ENCODE data around the gene KCTD16. TPM values are rescaled to one million over a fixed set of nuclear protein-coding genes. Genes with fewer than 3 reads are reported as not detected.
A peak's percentile ranks its signal among the peaks of the same experiment; 100 is the strongest.

The KCTD16 gene
- total RNA-seq, 1 donor from 2014 or later, result 24.3 TPM

DNA sequence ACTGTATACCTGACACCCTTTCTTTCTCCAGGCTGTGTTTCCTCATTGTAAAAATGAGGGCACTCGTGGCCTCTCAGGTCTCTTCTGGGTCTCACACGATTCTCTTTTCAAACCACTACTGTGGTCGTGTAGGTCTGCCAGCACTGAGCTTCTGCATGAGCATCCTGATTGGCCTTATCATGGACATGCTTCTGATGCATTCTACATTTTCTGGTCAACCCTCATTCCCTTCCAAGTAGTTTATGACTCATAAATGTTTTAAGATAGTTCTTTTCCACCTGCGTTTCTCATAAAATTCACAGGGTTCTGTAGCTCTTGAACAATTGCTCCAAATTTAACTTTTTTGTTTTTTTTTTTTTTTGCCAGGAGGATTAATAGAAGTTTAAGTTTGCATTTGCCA, 294.8 kb downstream of the KCTD16 start:
- Mint-ChIP-seq H3K4me1 (ENCODE audit: low read depth) (peaks cover 45% of the 10 kb centered on the region), H3K9me3 (ENCODE audit: low read depth) (peaks cover 3% of the 10 kb centered on the region), H3K27ac (no peak overlapping the region), H3K4me3 (ENCODE audit: low read depth) (no peak overlapping the region), H3K27me3 (no peaks in the 10 kb centered on the region), H3K36me3 (ENCODE audit: insufficient read depth) (peaks cover 5% of the 10 kb centered on the region)
- DNase-seq (ENCODE audit: low spot score, unreplicated experiment), result no peak
- TF ChIP-seq, protein P1, sequence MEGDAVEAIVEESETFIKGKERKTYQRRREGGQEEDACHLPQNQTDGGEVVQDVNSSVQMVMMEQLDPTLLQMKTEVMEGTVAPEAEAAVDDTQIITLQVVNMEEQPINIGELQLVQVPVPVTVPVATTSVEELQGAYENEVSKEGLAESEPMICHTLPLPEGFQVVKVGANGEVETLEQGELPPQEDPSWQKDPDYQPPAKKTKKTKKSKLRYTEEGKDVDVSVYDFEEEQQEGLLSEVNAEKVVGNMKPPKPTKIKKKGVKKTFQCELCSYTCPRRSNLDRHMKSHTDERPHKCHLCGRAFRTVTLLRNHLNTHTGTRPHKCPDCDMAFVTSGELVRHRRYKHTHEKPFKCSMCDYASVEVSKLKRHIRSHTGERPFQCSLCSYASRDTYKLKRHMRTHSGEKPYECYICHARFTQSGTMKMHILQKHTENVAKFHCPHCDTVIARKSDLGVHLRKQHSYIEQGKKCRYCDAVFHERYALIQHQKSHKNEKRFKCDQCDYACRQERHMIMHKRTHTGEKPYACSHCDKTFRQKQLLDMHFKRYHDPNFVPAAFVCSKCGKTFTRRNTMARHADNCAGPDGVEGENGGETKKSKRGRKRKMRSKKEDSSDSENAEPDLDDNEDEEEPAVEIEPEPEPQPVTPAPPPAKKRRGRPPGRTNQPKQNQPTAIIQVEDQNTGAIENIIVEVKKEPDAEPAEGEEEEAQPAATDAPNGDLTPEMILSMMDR (IDR thresholded peaks at IDR 0.05; ENCODE audit: unreplicated experiment), result no peak

- H3K4me1 Mint-ChIP-seq (ENCODE audit: low read depth), result peaks cover 34% of the 10 kb centered on the region
- peaks cover 3% of the 10 kb centered on the region for H3K9me3 Mint-ChIP-seq (ENCODE audit: low read depth)
- H3K27me3 Mint-ChIP-seq, result no peaks in the 10 kb centered on the region
- H3K27ac Mint-ChIP-seq, result peak overlapping the region; percentile 66
- TF ChIP-seq, protein P1 (IDR thresholded peaks at IDR 0.05; ENCODE audit: unreplicated experiment), result peak; percentile 56
- H3K4me3 Mint-ChIP-seq (ENCODE audit: low read depth), result no peak overlapping the region
- H3K36me3 Mint-ChIP-seq (ENCODE audit: insufficient read depth), result peaks cover 2% of the 10 kb centered on the region
- no peak for DNase-seq (ENCODE audit: low spot score, unreplicated experiment)
Measured at GRCh38 chr5:144467792-144468191, 297.1 kb downstream of the KCTD16 start.

GRCh38 chr5:144468571-144468970, 297.9 kb downstream of the KCTD16 start:
- peaks cover 3% of the 10 kb centered on the region for H3K9me3 Mint-ChIP-seq (ENCODE audit: low read depth)
- peaks cover 28% of the 10 kb centered on the region for H3K4me1 Mint-ChIP-seq (ENCODE audit: low read depth)
- no peak for DNase-seq (ENCODE audit: low spot score, unreplicated experiment)
- peaks cover 2% of the 10 kb centered on the region for H3K36me3 Mint-ChIP-seq (ENCODE audit: insufficient read depth)
- H3K27me3 Mint-ChIP-seq, result no peaks in the 10 kb centered on the region
- no peak overlapping the region for H3K4me3 Mint-ChIP-seq (ENCODE audit: low read depth)
- TF ChIP-seq, protein P1 (IDR thresholded peaks at IDR 0.05; ENCODE audit: unreplicated experiment), result no peak
- H3K27ac Mint-ChIP-seq, result peak overlapping the region; percentile 66

- peaks cover 3% of the 10 kb centered on the region for H3K9me3 Mint-ChIP-seq (ENCODE audit: low read depth)
- no peak overlapping the region for H3K4me3 Mint-ChIP-seq (ENCODE audit: low read depth)
- DNase-seq (ENCODE audit: low spot score, unreplicated experiment), result no peak
- peaks cover 28% of the 10 kb centered on the region for H3K4me1 Mint-ChIP-seq (ENCODE audit: low read depth)
- peak overlapping the region; percentile 60 for H3K27ac Mint-ChIP-seq
- no peaks in the 10 kb centered on the region for H3K27me3 Mint-ChIP-seq
- TF ChIP-seq, protein P1 (IDR thresholded peaks at IDR 0.05; ENCODE audit: unreplicated experiment), result no peak
- H3K36me3 Mint-ChIP-seq (ENCODE audit: insufficient read depth), result peaks cover 2% of the 10 kb centered on the region
Measured at GRCh38 chr5:144469106-144469505, 298.4 kb downstream of the KCTD16 start.

- Mint-ChIP-seq H3K4me3 (ENCODE audit: low read depth) (no peak overlapping the region), H3K27ac (no peak overlapping the region), H3K9me3 (ENCODE audit: low read depth) (no peaks in the 10 kb centered on the region), H3K4me1 (ENCODE audit: low read depth) (peaks cover 24% of the 10 kb centered on the region), H3K27me3 (no peaks in the 10 kb centered on the region), H3K36me3 (ENCODE audit: insufficient read depth) (peaks cover 11% of the 10 kb centered on the region)
- TF ChIP-seq, protein P1 (IDR thresholded peaks at IDR 0.05; ENCODE audit: unreplicated experiment), result no peak
- DNase-seq (ENCODE audit: low spot score, unreplicated experiment), result no peak
Measured at GRCh38 chr5:144472221-144472620, 301.5 kb downstream of the KCTD16 start.

All from progenitor cell of endocrine pancreas (in vitro differentiated cells).